Activated CD4-positive, alpha-beta T cell treated with anti-CD3 and anti-CD28 coated beads, Interleukin-2, amount 10 ng/mL, durations not matched to agents 7 days and 5 days (primary cell): ENCODE data around the gene IFT27. TPM values are rescaled to one million over a fixed set of nuclear protein-coding genes. Genes with fewer than 3 reads are reported as not detected.
"Not testable (repeated sequence)": the region's sequence is repeated elsewhere in the genome, so short reads cannot be mapped to it uniquely, and the experiment has no call there.

Source experiments
- CTCF ChIA-PET: fragments of 350-600 bp; sonication (Branson Sonifier 250); formaldehyde crosslinking; loops from one replicate; lab custom pipeline; 2021; ENCODE audit warnings: antibody characterized with exemption; lab: Charles Lee
- POLR2A ChIA-PET: fragments of 350-600 bp; sonication (Branson Sonifier 250); formaldehyde crosslinking; loops from one replicate; lab custom pipeline; 2021; ENCODE audit warnings: antibody characterized with exemption; lab: Charles Lee
- DNase-seq: peaks from one replicate; pipeline ENCODE4 v3.0.0-alpha.2; 2020
- H3K27ac Mint-ChIP-seq: one replicate; pipeline ENCODE4 v1.8.0; 2021; ENCODE audit warnings: mild to moderate bottlenecking, moderate library complexity, mixed read lengths
- H3K27me3 Mint-ChIP-seq: one replicate; pipeline ENCODE4 v1.8.0; 2021; ENCODE audit warnings: mixed read lengths
- H3K36me3 Mint-ChIP-seq: one replicate; pipeline ENCODE4 v1.8.0; 2021; ENCODE audit warnings: low read depth, mixed read lengths
- H3K4me1 Mint-ChIP-seq: one replicate; pipeline ENCODE4 v1.8.0; 2021; ENCODE audit warnings: mixed read lengths
- H3K4me3 Mint-ChIP-seq: one replicate; pipeline ENCODE4 v1.8.0; 2021; ENCODE audit warnings: mild to moderate bottlenecking, moderate library complexity, mixed read lengths
- H3K9me3 Mint-ChIP-seq: one replicate; pipeline ENCODE4 v1.8.0; 2021; ENCODE audit warnings: mixed read lengths
- total RNA-seq, 2 experiments: library from RNA; stranded (reverse); gene quantifications; one replicate each; pipeline ENCODE4 v1.2.3, GENCODE V29; 2021

Gene IFT27
- total RNA-seq, 2 experiments from 2014 or later, result 20.7 to 29.0 TPM

DNA sequence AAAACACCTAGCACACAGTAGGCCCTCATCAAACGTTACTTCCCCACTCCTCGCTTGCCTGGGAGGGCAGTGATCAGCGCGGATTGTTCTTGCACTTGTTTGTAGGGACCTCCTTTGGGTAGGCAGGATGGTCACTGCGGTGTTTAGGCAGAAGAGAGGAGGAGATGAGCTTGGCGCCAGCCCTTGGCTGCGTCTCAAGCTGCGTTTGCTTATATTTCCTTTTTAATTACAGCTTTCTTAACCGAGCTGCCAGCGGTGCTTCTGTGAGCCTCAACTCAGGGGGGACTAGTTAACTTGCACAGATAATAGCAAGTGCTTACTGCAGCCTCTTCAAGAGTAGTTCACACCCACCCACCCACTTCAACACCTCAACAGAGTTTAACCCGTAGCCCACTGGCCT lies 15.1 kb downstream of the IFT27 start:
- ChIA-PET CTCF (no interaction called here), POLR2A (no interaction called here)
- Mint-ChIP-seq H3K4me3 (no peak overlapping the region), H3K36me3 (no peaks in the 10 kb centered on the region), H3K4me1 (peaks cover 1% of the 10 kb centered on the region), H3K27me3 (no peaks in the 10 kb centered on the region), H3K27ac (no peak overlapping the region), H3K9me3 (no peaks in the 10 kb centered on the region)
- DNase-seq, result no peak

DNA sequence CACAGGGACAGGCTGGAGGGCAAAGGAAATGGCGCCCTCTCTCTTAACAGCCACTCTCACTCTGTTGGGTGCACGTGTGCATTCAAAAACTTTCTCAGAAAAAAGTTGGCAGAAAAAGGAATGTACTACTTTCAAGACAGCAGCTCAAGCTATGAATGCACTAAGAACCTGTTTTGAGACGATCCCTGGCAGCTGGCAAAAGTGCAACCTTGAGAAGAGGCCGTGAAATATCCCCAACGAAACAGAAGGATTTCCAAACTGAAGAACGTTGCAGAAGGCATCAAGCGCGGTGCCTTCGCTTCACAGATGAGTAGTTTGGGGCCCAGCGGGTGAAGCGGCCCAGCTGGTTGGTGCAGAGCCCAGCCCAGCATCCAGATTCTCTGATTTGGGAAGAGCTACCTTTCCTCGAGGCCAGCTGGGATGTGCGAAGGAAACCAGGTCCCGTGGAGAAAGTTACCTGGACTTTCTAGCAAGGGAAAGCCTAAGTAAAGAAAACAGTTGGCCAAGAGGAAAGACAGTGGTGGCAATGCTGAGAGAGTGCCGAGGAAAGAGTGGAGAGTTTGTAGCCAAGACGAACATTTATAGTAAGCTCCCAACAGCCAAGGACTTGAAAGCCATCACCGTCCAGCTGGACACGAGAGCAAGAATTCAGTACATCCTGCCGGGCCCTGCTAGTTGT lies 16.3 kb downstream of the IFT27 start:
- Mint-ChIP-seq H3K9me3 (no peaks in the 10 kb centered on the region), H3K4me1 (peaks cover 1% of the 10 kb centered on the region), H3K27ac (no peak overlapping the region), H3K27me3 (no peaks in the 10 kb centered on the region), H3K36me3 (no peaks in the 10 kb centered on the region), H3K4me3 (no peak overlapping the region)
- ChIA-PET CTCF (interaction anchor here (0.9 to 2.5 kb wide), 3 partner anchors 9 to 284 kb away, joined by 3 to 8 read pairs (median 3); no protein-coding TSS in a partner anchor), POLR2A (no interaction called here)
- DNase-seq, result no peak

DNA sequence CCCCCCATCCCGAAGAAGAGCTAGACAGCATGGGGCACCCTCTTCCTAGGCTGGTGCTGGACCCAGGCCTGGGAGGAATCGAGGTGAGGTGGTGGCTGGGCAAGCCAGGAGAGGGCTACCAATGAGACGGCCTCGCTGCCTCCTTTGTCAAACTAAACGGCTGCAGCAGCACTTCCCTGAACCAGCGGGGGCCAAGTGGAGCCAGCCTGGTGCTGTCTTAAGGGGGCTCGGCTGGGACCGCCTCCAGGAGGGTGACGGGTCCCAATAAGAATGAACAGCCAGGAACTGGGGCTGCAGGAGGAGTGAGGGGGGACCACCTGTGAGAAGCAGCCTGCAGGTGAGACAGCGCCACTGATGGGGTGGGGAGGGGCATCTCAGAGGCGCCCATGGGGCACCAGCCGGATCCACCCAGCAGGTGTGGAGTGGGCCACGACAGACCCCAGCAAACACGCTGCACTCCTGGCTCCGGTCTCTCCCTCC lies 17.1 kb downstream of the IFT27 start:
- POLR2A ChIA-PET, result no interaction called here
- Mint-ChIP-seq H3K9me3 (no peaks in the 10 kb centered on the region), H3K27ac (no peak overlapping the region), H3K4me3 (no peak overlapping the region), H3K27me3 (no peaks in the 10 kb centered on the region), H3K4me1 (peaks cover 1% of the 10 kb centered on the region), H3K36me3 (no peaks in the 10 kb centered on the region)
- DNase-seq, result no peak
- CTCF ChIA-PET, result interaction anchor here (0.7 to 2.5 kb wide), 7 partner anchors 9 to 264 kb away, joined by 3 to 10 read pairs (median 6); partner anchors contain the start of gene IFT27

DNA sequence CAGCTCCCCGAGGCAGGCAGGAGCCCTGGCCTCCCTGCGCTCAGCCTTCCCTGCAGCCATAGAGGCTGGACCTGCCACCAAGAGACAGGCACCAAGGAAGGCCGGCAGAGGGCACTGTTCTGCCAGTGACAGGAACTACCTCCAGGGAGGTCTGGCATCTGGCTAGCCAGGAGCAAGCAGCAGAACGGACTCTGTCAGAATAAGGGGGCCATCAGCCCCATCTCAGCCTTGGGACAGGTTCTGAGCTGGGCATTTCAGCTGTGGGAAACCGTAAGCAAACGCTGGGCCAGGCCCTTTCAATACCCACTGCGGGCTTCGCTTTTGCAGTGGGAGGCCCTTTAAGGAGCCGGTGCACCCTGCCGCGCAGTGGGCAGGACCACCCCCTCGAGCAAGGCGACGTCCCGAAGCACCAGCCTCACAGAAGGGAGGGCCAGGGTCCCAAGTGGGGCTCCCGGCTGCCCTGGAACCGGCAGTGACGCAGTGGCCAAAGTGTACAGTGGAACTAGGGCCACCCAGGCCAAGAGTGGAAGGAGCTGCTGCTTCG lies 18.2 kb downstream of the IFT27 start:
- peak; percentile 83 for DNase-seq
- H3K36me3 Mint-ChIP-seq, result no peaks in the 10 kb centered on the region
- POLR2A ChIA-PET, result no interaction called here
- no peaks in the 10 kb centered on the region for H3K9me3 Mint-ChIP-seq
- H3K4me1 Mint-ChIP-seq, result peaks cover 1% of the 10 kb centered on the region
- H3K27me3 Mint-ChIP-seq, result peaks cover 6% of the 10 kb centered on the region
- H3K27ac Mint-ChIP-seq, result no peak overlapping the region
- CTCF ChIA-PET, result interaction anchor here (0.7 to 2.5 kb wide), 11 partner anchors 11 to 220 kb away, joined by 3 to 10 read pairs (median 5); partner anchors contain the start of gene IFT27
- H3K4me3 Mint-ChIP-seq, result no peak overlapping the region

DNA sequence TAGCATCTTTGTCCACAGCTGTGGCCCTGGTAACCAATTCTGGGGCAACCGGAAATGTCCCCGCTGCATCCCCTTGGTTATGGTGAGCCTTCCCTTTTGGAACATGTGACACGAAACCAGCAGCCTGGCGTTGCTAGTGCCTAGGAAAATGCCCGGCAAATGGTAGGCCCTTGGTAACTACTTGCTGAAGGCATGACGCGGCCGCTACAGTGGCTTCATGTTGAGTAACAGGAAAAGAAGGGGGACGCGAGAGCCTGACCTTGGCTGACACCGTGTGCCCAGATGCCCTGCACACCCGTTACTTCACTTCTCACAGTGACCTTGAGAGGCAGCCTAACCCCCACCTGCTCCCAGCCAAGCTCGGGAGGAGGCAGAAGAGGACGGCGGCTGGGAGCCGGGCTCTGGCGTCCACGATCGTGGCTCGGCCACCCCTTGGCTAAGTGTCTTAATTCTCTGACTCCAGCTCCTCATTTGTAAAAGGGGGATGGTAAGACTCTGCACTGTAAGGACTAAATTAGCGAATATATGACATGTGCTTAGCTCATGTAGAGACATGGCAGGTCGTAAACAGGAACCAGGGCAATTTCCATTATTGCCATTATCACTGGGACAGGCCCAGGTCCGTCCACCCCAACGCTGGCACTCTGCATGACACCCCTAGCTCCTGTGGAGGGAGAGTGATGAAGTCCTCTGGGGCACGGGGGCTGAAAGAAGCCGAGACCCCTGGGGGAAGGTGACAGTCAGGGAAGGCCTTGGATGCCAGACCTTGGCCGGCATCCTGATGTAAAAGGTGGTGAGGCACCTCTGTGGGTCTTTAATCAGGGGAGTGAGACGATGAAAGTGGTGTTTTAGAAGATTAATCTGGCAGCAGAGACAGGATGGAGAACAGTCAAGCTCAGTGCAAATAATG lies 18.9 kb downstream of the IFT27 start:
- Mint-ChIP-seq H3K36me3 (no peaks in the 10 kb centered on the region), H3K4me3 (no peak overlapping the region), H3K27me3 (peaks cover 7% of the 10 kb centered on the region), H3K27ac (no peak overlapping the region), H3K4me1 (peaks cover 1% of the 10 kb centered on the region), H3K9me3 (no peaks in the 10 kb centered on the region)
- ChIA-PET CTCF (interaction anchor here (0.6 to 2.5 kb wide), 11 partner anchors 11 to 343 kb away, joined by 3 to 10 read pairs (median 5); partner anchors contain the start of gene IFT27), POLR2A (no interaction called here)
- DNase-seq, result no peak

DNA sequence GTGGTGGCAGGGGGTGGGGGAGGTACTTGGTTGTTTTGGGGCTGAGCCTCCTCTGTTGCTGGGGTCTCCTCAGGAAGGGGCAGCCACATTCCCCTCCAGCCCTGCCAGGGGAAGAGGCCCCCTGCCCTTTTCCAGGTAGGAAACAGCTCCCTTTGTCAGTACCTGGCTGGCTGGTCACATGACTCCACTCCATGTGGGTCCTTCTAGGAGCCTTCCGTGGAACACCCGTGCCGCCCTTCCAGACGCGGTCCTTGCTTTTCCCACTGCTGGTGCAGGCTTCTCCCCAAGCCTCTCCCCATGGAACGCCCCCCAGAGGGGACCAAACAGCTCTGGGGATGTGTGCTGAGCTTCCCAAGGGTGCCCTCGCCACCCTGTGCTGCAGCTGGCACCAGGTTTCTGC lies 19.9 kb downstream of the IFT27 start:
- ChIA-PET CTCF (interaction anchor here (1.0 to 2.1 kb wide), 3 partner anchors 10 to 97 kb away, joined by 4 to 8 read pairs (median 5); no protein-coding TSS in a partner anchor), POLR2A (no interaction called here)
- Mint-ChIP-seq H3K4me3 (no peak overlapping the region), H3K9me3 (no peaks in the 10 kb centered on the region), H3K27me3 (peaks cover 7% of the 10 kb centered on the region), H3K36me3 (no peaks in the 10 kb centered on the region), H3K4me1 (peaks cover 1% of the 10 kb centered on the region), H3K27ac (no peak overlapping the region)
- DNase-seq, result no peak

DNA sequence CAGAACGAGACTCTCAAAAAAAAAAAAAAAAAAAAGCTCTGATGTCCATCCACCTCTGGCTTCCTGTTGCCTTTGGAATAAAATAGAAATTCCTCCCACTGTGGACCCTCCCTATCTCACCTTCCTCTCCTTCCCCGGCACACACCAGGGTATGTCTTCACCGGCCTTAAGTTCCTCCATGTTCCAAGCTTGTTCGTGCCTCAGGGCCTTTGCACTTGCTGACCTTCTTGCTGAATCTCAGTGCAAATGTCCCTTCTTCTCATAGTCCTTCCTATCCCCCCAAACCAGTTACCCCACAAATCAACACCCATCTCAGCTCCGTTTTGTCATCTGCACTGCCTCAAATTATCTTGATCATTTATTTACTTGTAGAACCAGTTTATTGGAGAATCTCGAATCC lies 20.6 kb downstream of the IFT27 start:
- Mint-ChIP-seq H3K4me1 (peaks cover 1% of the 10 kb centered on the region), H3K27me3 (peaks cover 7% of the 10 kb centered on the region), H3K9me3 (no peaks in the 10 kb centered on the region), H3K36me3 (no peaks in the 10 kb centered on the region), H3K27ac (no peak overlapping the region), H3K4me3 (no peak overlapping the region)
- POLR2A ChIA-PET, result no interaction called here
- CTCF ChIA-PET, result interaction anchor here (0.8 to 2.1 kb wide), 2 partner anchors 9 to 26 kb away, joined by 4 to 8 read pairs; no protein-coding TSS in a partner anchor
- no peak for DNase-seq

DNA sequence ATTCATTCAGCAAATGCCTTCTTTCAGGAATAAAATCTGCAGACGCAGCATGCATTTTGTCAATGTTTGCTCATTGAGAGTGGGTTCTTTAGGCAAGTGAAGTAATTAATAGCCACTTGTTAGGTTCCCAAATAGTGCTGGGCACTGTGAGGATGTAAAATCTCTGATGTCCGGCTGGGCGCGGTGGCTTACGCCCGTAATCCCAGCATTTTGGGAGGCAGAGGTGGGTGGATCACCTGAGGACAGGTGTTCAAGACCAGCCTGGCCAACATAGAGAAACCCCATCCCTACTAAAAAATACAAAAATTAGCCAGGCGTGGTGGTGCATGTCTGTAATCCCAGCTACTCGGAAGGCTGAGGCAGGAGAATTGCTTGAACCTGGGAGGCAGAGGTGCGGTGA lies 21.0 kb downstream of the IFT27 start:
- H3K9me3 Mint-ChIP-seq, H3K27ac Mint-ChIP-seq, H3K4me1 Mint-ChIP-seq, H3K36me3 Mint-ChIP-seq, POLR2A ChIA-PET, H3K4me3 Mint-ChIP-seq, DNase-seq: not testable (repeated sequence)
- H3K27me3 Mint-ChIP-seq, result peaks cover 11% of the 10 kb centered on the region
- CTCF ChIA-PET, result interaction anchor here (0.8 to 2.1 kb wide), 2 partner anchors 9 to 26 kb away, joined by 4 to 8 read pairs; no protein-coding TSS in a partner anchor

DNA sequence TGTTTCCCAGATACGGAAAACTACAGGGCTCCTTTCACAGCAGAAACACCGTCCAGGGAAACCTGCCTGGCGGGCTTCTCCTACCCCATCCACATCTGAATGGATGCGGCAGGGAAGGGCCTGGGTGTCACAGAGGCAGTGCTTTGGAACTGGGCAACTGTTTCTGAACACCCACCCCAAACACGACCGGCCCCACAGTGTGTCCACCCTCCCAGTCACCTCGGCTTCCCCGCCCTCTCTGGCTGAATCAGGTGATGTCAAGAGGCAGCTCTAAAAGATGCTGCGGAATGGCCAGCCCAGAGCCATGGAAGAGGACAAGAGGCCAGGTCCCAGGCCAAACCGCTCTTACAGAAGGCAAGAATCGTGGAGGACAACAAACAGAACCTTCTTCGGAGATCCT lies 22.0 kb downstream of the IFT27 start:
- Mint-ChIP-seq H3K36me3 (no peaks in the 10 kb centered on the region), H3K9me3 (no peaks in the 10 kb centered on the region), H3K27ac (no peak overlapping the region), H3K4me1 (peaks cover 1% of the 10 kb centered on the region), H3K27me3 (peaks cover 11% of the 10 kb centered on the region), H3K4me3 (no peak overlapping the region)
- CTCF ChIA-PET, result no interaction called here
- POLR2A ChIA-PET, result no interaction called here
- no peak for DNase-seq

DNA sequence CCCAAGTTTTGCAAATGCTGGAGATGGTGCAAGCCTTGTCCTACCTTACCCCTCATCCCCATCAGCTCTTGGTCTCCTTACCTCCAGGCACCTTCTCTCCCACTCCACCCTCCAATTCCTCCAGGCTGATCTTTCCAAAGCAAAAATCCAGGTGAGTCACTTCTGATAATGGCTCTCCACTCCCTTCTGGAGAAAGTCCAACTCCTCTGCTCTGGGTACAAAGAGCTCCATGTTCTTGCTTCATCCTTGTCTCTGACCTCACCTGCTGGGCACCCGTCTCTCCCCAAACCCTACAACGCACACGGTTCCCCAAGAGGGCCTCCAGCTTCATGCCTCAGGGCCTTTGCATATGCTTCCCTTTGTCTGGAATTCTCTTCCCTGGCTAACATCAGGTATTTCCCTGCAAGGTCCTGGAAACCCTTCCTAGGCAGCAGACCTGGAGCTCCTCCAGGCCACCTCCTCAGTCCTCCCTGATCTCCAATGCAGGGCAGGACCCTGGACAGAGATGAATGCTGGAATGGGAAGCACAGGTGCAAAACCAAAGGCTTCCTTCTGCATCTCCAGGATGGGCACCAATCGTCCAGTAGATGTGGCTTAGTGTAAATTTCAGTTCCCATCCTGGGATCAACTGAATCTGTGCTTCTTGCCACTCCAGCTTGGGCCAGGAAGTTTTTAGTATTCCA lies 22.7 kb downstream of the IFT27 start:
- no peak overlapping the region for H3K4me3 Mint-ChIP-seq
- peaks cover 1% of the 10 kb centered on the region for H3K4me1 Mint-ChIP-seq
- no peaks in the 10 kb centered on the region for H3K36me3 Mint-ChIP-seq
- no peaks in the 10 kb centered on the region for H3K9me3 Mint-ChIP-seq
- peaks cover 11% of the 10 kb centered on the region for H3K27me3 Mint-ChIP-seq
- no peak for DNase-seq
- ChIA-PET POLR2A (no interaction called here), CTCF (interaction anchor here (0.9 kb wide), 1 partner anchor 11 kb away, joined by 3 read pairs; no protein-coding TSS in a partner anchor)
- H3K27ac Mint-ChIP-seq, result no peak overlapping the region

DNA sequence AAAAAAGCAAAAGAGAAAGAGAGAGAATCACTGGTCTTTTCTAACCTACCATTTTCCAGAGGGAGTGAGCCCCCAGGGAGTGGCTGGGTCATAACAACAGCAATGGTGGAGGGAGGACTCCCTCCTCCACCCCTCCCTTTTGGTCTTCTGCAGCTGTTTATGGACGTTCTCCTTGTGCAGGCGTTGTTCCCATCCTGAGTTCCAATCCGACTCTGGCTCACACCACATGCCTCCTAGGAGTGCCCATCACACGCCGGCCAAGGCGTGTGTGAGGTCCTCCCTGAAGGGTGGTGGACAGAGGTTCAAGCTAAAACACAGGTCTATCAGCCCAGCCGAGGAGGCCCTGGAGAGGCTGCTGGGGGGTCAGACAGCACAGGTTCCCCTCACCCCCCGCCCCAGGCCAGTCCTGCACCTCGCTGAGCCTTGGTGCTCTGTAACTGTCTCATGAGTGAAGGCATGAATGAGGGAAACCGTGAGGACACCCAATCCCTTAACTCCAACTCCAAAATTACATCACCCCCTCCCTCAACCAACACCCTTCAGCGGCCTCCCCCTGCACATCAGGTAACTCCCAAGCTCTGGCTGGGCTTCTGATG lies 29.4 kb downstream of the IFT27 start:
- Mint-ChIP-seq H3K27ac (no peak overlapping the region), H3K36me3 (no peaks in the 10 kb centered on the region), H3K27me3 (peaks cover 4% of the 10 kb centered on the region), H3K4me3 (no peak overlapping the region), H3K9me3 (no peaks in the 10 kb centered on the region), H3K4me1 (no peaks in the 10 kb centered on the region)
- ChIA-PET CTCF (interaction anchor here (0.6 to 2.4 kb wide), 3 partner anchors 10 to 67 kb away, joined by 4 to 8 read pairs (median 6); no protein-coding TSS in a partner anchor), POLR2A (no interaction called here)
- DNase-seq, result no peak
